Measurements from ENCODE around the gene FDX1.

FDX1 gene

DNA sequence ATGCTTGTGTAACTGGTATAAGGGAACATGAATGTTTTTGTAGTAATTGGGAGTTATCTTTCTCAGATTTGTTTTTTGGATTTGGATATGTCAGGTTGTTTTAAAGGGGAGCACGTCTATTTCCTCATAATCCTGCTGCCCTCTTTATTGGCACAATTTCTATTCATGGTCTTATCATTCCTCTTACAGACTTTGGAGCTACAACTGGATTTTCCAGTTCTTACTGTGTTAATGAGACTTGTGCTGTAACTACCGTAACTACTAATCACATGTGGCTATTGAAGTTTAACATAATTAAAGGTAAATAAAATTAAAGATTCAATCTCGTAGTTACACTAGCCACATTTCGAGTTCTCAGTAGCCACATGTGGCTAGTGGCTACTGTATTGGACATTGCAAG lies 1.9 kb downstream of the FDX1 start:
- DNase-seq, result no peak

DNA sequence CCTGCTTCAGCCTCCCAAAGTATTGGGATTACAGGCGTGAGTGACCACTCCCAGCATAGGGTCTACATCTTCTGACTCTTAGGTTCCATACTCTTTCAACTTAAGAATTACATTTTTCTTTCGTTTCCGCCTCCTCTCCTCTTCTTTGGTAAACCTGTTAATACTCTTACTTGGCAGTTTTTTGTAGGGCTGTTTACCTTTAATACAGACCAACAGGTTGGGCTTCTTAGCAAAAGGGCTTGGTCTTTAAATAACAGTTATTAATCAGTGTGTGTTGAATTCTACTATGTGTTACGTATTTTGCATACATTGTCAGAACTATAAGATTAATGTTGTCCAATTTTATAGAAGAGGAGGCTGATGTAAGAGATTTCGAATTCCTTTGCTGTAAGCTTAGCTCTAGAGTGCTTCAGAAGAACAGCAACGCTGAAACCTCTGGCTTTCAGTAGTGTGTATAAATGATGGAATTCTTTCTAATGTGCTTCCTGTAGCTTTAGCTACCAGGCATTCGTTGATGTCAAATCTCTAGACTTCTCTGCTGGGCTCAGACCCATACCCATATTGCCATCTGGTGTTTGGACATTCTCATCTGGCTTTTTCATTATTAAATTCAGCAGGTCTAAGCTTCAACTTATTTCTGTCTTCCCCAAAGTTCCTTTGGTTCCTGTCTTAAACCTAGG lies 3.1 kb downstream of the FDX1 start:
- DNase-seq, result no peak

- peak; percentile 48 for DNase-seq
These were observed 3.9 kb downstream of the FDX1 start for GRCh38 chr11:110433393-110434333.

GRCh38 chr11:110434952-110435779 lies 5.4 kb downstream of the FDX1 start:
- DNase-seq, result no peak

- DNase-seq, result peak in 1 of 2 donors; percentile 14
These were observed 6.3 kb downstream of the FDX1 start for GRCh38 chr11:110435780-110436717.

DNA sequence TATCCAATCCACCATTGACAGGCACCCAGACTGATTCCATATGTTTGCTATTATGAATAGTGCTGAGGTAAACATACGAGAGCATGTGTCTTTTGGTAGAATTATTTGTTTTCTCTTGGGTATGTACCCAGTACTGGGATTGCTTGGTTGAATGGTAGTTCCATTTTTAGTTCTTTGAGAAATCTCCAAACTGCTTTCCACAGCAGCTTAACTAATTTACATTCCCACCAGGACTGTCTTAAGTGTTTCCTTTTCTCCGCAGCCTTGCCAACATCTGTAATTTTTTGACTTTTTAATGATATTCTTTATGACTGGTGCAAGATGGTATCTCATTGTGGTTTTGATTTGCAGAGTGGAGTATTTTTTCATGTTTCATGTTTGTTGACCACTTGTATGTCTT lies 8.3 kb downstream of the FDX1 start:
- DNase-seq, result no peak

GRCh38 chr11:110445437-110445836 lies 15.7 kb downstream of the FDX1 start:
- DNase-seq, result no peak

GRCh38 chr11:110446061-110446460 lies 16.3 kb downstream of the FDX1 start:
- no peak for DNase-seq

GRCh38 chr11:110446594-110446993 lies 16.8 kb downstream of the FDX1 start:
- no peak for DNase-seq

GRCh38 chr11:110447343-110447742 lies 17.6 kb downstream of the FDX1 start:
- DNase-seq, result no peak

- no peak for DNase-seq
These were observed 18.4 kb downstream of the FDX1 start for GRCh38 chr11:110447897-110448745.

- no peak for DNase-seq
These were observed 20.5 kb downstream of the FDX1 start for GRCh38 chr11:110450246-110450645.

DNA sequence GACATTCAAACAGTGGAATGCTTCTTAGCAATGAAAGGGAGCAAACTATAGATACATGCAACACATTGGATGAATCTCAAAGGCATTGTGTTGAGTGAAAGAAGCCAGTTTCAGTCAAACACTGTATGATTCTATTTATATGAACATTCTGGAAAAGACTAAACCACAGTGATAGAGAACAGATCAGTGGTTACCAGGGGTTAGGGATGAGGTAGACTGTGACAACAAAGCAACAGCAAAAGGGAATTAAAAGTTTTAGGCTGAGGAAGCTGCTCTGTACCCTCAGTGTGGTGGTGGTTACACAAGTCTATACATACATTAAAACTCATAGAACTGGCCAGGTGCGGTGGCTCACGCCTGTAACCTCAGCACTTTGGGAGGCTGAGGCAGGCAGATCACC lies 23.0 kb downstream of the FDX1 start:
- no peak for DNase-seq

DNA sequence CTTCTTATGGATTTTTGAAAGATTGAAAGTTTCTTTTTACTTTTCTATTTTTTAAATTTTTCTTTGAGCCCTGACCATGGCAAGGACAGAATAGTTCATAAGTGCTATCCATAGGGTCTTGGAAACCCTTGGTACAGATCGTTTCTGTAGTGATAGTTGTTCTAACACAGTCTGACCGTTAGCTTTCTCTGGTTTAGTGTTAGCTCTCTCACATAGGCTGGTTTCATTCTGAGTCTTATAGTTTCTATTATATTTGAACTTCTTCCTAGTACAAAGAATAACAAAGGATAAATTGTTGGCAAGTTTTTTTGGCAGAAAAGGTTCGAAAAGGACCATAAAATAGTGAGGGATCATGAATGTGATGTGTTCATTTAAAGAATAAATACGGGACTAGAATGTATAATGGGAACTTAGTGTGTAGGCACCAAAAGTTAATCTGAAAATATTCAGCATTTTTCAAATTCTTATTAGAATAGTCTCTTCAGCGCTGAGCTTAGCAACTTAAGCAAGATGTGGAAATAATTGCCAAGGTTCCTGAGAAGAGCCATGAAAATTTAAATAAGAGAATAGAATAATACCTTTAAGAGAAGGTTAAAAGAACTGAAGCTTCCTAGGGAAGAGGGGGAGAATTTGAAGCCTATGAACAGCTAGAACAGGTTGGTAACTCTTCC lies 24.1 kb downstream of the FDX1 start:
- DNase-seq, result no peak

DNA sequence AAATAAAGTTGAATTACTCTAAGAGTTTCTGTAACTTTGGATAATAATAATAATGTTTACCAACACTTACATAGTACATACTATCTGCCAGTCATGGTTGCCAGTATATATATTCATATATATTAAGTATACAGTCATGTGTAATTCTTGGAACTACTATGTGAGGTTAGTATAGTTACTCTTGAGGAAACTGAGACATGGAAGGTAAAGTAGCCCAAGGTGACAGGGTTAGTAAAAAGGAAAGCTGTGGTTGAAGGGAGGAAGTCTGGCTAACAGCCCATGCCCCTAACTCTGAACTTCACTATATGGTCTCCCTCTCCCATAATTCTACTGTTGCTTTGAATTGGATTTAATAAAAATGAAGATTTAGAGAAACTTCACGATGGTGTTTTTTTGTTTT lies 24.9 kb downstream of the FDX1 start:
- no peak for DNase-seq

GRCh38 chr11:110455718-110456117 lies 26.0 kb downstream of the FDX1 start:
- DNase-seq, result no peak

- DNase-seq, result peak; percentile 18 to 58
These were observed 33.4 kb downstream of the FDX1 start for GRCh38 chr11:110463153-110463552.

DNA sequence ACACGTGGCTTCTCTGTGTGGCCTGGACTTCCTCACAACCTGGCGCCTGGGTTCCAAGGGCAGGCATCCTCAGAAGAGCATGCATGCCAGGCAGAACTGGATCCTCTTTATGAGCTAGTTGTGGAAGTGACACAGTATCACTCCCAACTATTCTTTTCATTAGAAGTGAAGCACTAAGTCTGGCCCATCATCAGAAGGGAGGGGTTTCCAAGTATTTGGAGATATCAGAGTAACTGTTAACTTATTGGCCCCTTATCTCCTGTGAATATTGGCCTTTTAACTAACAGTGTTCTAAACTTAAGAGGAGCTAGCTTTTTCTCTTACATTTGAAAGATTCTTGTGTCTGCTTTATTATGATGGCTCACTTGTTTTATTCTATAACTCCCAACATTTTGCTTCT lies 35.5 kb downstream of the FDX1 start:
- DNase-seq, result no peak

- DNase-seq, result no peak
These were observed 37.8 kb downstream of the FDX1 start for GRCh38 chr11:110467556-110467955.

GRCh38 chr11:110468121-110468520 lies 38.4 kb downstream of the FDX1 start:
- DNase-seq, result no peak

- DNase-seq, result no peak
These were observed 39.4 kb downstream of the FDX1 start for GRCh38 chr11:110469127-110469526.
